H1 (cell line): Measurements from ENCODE around the gene PLPPR2. TPM values are rescaled to one million over a fixed set of nuclear protein-coding genes. Genes with fewer than 3 reads are reported as not detected.

Experiments used
- KDM1A ChIP-seq: fragments of 200-600, 300-600 bp; sonication (generic); IDR thresholded peaks from 2 replicates; pipeline ENCODE4 v1.7.1; 2016; ENCODE audit warnings: mild to moderate bottlenecking, low read length, borderline replicate concordance
- NANOG ChIP-seq: IDR thresholded peaks from 2 replicates; pipeline ENCODE4 v1.6.1; 2011; ENCODE audit warnings: low read length, low read depth, mild to moderate bottlenecking, inconsistent platforms; ENCODE audit not compliant: insufficient read depth, poor library complexity, severe bottlenecking
- polyA plus RNA-seq, 7 experiments: library from polyadenylated mRNA; depleted of rRNA in 3 of 7; stranded (reverse) in 5 of 7; unstranded in 2 of 7; fragments of >200 nt in 5 of 7; fragments of 200-250 nt in 2 of 7; gene quantifications; 1 replicate in 5 of 7; 2 replicates in 1 of 7; 4 replicates in 1 of 7; pipeline versions ENCODE4 v1.2.1 to v1.2.3, GENCODE V29; 2011 to 2013; ENCODE audit warnings: missing spikeins in 2 of 7, mixed read lengths in 2 of 7
- total RNA-seq: library from RNA; stranded (reverse); fragmentation: NEBNext Ultra II Directional; extraction: Animal tissue kit (Norgen Biotek cat#: 25700); gene quantifications from 2 replicates; pipeline ENCODE4 v1.2.1, GENCODE V29; 2021
- TF ChIP-seq, protein P1 (sequence below), 3 experiments: IDR thresholded peaks; 1 replicate in 2 of 3; 2 replicates in 1 of 3; pipeline versions ENCODE4 v1.5.1 to v1.6.1; 2011; ENCODE audit warnings: low read length in 3 of 3, mild to moderate bottlenecking in 3 of 3, inconsistent platforms in 2 of 3, low read depth in 1 of 3, moderate library complexity in 1 of 3; ENCODE audit not compliant: insufficient read depth in 1 of 3; ENCODE audit errors: control extremely low read depth in 1 of 3

The PLPPR2 gene
- total and polyA plus RNA-seq, 2 of the 8 experiments (the other 6 are each of a cell fraction or from before 2014, with no cell fraction given): 7.2 to 11.7 TPM

DNA sequence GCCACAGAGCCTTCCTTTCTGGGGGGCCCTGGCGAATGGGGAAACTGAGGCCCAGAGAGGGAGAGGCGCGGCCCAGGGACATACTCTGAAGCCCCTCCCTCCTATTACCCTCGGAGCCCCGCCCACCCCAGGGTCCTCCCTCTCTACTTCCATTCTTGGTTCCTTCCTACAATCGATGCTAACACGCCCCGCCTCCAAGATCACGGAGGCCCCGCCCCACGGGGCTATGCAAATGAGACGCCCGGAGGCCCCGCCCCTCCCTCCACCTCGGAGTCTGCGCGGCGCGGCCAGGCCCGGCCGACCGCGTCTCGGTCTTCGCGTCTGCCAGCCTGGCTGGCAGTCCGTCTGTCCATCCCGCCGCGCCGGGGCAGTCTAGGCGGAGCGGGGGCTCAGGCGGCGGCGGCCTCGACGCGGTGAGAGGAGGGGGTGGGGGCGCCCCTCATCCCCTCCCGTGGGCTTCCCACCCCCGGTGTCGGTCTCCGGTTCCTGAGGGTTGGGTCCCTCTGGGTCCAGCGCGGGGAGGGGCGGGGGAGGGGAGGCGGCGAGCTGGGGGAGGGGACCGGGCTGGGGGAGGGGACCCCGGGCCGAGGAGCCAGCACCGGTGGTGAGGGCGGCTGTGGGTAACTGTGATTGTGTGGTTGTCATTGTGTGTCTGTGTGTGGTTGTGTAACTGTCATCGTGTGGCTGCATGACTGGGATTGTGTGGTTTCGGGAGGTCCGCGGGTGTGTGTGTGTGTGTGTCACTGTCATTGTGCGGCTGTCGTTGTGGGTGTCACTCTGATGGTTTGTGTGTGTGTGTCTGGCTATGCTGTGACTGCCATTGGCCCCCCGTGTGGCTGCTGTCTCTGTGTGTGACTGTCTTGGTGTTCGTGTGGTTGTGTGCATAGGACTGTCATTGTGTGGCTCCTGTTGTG, at the start of gene PLPPR2 (continued):
- TF ChIP-seq, protein P1, sequence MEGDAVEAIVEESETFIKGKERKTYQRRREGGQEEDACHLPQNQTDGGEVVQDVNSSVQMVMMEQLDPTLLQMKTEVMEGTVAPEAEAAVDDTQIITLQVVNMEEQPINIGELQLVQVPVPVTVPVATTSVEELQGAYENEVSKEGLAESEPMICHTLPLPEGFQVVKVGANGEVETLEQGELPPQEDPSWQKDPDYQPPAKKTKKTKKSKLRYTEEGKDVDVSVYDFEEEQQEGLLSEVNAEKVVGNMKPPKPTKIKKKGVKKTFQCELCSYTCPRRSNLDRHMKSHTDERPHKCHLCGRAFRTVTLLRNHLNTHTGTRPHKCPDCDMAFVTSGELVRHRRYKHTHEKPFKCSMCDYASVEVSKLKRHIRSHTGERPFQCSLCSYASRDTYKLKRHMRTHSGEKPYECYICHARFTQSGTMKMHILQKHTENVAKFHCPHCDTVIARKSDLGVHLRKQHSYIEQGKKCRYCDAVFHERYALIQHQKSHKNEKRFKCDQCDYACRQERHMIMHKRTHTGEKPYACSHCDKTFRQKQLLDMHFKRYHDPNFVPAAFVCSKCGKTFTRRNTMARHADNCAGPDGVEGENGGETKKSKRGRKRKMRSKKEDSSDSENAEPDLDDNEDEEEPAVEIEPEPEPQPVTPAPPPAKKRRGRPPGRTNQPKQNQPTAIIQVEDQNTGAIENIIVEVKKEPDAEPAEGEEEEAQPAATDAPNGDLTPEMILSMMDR (IDR thresholded peaks at IDR 0.05; ENCODE audit: control extremely low read depth in 1 of 3, insufficient read depth in 1 of 3, low read depth in 1 of 3, low read length in 3 of 3): no peak
- TF ChIP-seq NANOG (no peak), KDM1A (peak; percentile 29; the same call in 1 of the 2 replicates)
